HG03439 (cell line): ENCODE data around the gene GUCA2A.
"Not testable (repeated sequence)": the region's sequence is repeated elsewhere in the genome, so short reads cannot be mapped to it uniquely, and the experiment has no call there.

ENCODE experiments used
- ATAC-seq: cut with Tn5 transposase; IDR thresholded peaks from one replicate; pipeline ENCODE4 v1.9.1; 2021; ENCODE audit warnings: mild to moderate bottlenecking, moderate library complexity; ENCODE audit not compliant: unreplicated experiment

The GUCA2A gene

GRCh38 chr1:42164551-42165420, at the start of gene GUCA2A:
GUCA2A (minus strand) TSS chr1:42164745; CDS start chr1:42164712, 33 bp downstream.
- ATAC-seq: no peak

- no peak for ATAC-seq
These were observed 46.7 kb upstream of the GUCA2A start for GRCh38 chr1:42211224-42211623.

GRCh38 chr1:42210421-42211133, 46.0 kb upstream of the GUCA2A start:
- ATAC-seq: no peak

- ATAC-seq: no peak
These were observed 45.1 kb upstream of the GUCA2A start for GRCh38 chr1:42209526-42210251.

- not testable (repeated sequence) for ATAC-seq
These were observed 42.4 kb upstream of the GUCA2A start for GRCh38 chr1:42206930-42207329.

- ATAC-seq: no peak
These were observed 41.6 kb upstream of the GUCA2A start for GRCh38 chr1:42206164-42206563.

GRCh38 chr1:42201986-42202385, 37.4 kb upstream of the GUCA2A start:
- ATAC-seq: no peak

GRCh38 chr1:42198251-42198650, 33.7 kb upstream of the GUCA2A start:
- ATAC-seq: no peak

- ATAC-seq: no peak
These were observed 31.3 kb upstream of the GUCA2A start for GRCh38 chr1:42195841-42196240.

- ATAC-seq: no peak
These were observed 27.6 kb upstream of the GUCA2A start for GRCh38 chr1:42192106-42192505.

- no peak for ATAC-seq
These were observed 26.8 kb upstream of the GUCA2A start for GRCh38 chr1:42191319-42191718.

- ATAC-seq: no peak
These were observed 25.6 kb upstream of the GUCA2A start for GRCh38 chr1:42189931-42190853.

GRCh38 chr1:42186152-42186551, 21.6 kb upstream of the GUCA2A start:
- no peak for ATAC-seq

- ATAC-seq: no peak
These were observed 20.1 kb upstream of the GUCA2A start for GRCh38 chr1:42184616-42185015.

GRCh38 chr1:42183957-42184268, 19.4 kb upstream of the GUCA2A start:
- ATAC-seq: no peak

GRCh38 chr1:42183210-42183956, 18.8 kb upstream of the GUCA2A start:
- no peak for ATAC-seq

- no peak for ATAC-seq
These were observed 17.1 kb upstream of the GUCA2A start for GRCh38 chr1:42181687-42182086.

- ATAC-seq: no peak
These were observed 15.4 kb upstream of the GUCA2A start for GRCh38 chr1:42179900-42180329.

GRCh38 chr1:42179275-42179674, 14.7 kb upstream of the GUCA2A start:
- no peak for ATAC-seq

GRCh38 chr1:42178249-42178648, 13.7 kb upstream of the GUCA2A start:
- no peak for ATAC-seq
